HT1080 (cell line): ENCODE measurements around the gene ZPBP2. TPM values are rescaled to one million over a fixed set of nuclear protein-coding genes. Genes with fewer than 3 reads are reported as not detected.
"Not testable (repeated sequence)": the region's sequence is repeated elsewhere in the genome, so short reads cannot be mapped to it uniquely, and the experiment has no call there.

Experiments used
- DNase-seq: peaks from one replicate; pipeline ENCODE4 v3.0.0-alpha.2; 2015; ENCODE audit warnings: low read depth
- total RNA-seq: library from RNA; depleted of rRNA; stranded (reverse); fragments of >200 nt; shearing (Covaris generic); gene quantifications from 2 replicates; pipeline ENCODE4 v1.2.3, GENCODE V29; 2014

The ZPBP2 gene
- total RNA-seq, 1 experiment from 2014 or later, result not detected

DNA sequence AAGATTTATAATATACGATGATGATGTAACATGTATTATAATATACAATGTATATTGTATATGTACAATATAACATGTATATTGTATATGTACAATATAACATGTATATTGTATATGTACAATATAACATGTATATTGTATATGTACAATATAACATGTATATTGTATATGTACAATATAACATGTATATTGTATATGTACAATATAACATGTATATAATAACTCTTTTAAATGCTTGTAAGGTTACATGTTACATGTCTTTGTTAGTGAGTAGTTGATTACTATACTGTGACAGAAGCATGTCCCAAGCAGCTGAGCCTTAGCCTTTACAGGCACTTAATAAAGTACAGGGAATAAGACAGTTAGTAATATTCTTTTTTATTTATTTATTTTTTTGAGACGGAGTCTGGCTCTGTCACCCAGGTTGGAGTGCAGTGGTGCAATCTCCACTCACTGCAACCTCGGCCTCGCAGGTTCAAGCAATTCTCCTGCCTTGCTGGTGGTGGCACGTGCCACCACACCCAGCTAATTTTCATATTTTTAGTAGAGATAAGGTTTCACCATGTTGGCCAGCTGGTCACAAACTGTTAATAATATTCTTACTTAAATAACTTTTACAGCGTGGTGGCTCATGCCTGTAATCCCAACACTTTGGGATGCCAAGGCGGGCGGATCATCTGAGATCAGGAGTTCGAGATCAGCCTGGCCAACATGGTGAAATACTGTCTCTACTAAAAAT lies 11.9 kb upstream of the ZPBP2 start:
- not testable (repeated sequence) for DNase-seq

DNA sequence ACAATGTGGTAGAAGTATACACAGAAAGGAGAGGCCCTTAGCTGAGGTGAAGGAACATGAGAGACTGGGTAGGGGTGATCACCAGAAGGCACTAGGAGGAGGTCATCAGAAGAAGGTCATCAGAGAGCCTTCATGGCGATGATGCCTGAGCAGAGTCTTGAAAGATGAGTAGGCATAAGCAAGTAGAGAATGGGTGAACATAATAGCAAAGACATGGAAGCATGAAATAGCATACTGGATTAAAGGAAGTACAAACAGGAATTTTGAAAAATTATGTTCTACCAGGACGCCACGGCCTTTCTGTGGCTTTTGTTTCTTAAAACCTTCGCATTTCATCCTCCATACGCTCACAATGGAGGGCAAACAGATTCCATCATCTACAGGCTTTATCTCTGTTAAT lies 6.8 kb upstream of the ZPBP2 start:
- DNase-seq, result no peak

GRCh38 chr17:39863244-39863917 lies 4.6 kb upstream of the ZPBP2 start:
- no peak for DNase-seq

DNA sequence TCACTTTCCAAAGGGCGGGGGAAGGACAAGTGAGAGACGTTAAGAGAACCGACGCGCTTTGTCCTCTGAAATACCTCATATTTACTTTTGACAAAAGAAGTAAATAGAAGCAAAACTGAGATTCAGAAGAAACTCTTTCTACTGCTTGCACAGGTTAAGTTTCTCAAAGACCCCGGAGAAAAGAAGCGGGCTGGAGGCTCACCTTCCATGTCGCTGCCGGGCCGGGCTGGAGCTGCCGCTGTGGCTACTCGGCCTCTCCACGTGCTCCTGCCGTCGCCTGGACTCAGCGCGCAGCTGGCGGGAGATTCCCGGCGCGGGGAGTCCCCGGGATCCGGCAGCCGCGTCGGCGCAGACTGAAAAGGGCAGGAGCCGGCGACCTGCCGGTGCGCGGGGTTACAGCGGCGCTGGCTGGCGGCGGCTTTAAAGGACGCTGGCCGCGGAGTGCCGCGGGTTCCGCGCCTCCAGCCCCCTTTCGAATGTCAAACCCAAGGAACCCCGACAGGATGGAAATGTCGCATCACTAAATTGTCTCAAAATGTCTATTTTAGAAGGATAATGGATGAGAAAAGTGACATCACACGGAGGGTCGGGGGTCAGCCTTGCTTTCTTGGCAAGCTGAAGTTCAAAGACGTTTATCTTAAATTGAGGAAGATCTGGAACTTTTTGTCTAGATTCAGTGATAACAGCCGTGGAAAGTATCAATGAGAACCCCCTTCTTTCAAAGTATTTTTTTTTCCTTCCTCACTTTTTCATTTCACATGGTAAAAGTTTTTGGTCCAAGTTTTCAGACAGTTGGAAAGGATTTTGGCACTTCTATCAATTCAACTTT lies 3.9 kb upstream of the ZPBP2 start, which contains the start of gene IKZF3:
TSS of gene IKZF3 (minus strand) at position 395 of the 829 bp plus-strand sequence. CDS start at position 209, 186 bp downstream.
- DNase-seq, result no peak

DNA sequence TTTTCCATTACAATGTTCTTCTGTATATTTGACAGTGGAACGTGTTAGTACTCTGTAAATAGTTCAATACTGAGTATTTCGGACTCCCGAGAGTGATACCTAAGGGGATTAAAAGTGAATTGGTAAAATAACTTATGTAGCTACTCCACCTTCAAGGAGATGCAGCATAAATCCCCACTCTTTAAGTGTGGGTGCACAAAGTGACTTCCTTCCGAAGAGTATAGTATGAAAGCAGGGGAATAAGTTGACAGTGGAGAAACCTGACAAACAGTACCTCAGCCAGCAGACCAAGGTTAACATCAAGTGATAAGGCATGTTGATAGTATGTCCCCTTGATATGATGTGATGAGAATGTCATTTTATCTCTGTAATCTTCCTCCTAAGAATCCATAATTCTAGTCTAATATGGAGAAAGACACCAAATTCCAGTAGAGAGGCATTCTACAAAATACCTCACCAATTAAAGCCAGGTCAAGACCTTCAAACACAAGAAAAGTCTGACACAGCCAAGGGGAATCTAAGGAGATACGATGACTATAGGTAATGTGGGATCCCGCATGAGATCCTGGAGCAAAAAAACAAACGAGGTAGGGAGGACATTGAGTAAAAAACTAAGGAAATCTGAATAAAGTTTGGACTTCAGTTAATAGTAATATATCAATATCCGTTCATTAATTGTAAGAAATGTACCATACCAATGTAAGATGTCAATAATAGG lies 1.8 kb upstream of the ZPBP2 start:
- DNase-seq, result no peak

DNA sequence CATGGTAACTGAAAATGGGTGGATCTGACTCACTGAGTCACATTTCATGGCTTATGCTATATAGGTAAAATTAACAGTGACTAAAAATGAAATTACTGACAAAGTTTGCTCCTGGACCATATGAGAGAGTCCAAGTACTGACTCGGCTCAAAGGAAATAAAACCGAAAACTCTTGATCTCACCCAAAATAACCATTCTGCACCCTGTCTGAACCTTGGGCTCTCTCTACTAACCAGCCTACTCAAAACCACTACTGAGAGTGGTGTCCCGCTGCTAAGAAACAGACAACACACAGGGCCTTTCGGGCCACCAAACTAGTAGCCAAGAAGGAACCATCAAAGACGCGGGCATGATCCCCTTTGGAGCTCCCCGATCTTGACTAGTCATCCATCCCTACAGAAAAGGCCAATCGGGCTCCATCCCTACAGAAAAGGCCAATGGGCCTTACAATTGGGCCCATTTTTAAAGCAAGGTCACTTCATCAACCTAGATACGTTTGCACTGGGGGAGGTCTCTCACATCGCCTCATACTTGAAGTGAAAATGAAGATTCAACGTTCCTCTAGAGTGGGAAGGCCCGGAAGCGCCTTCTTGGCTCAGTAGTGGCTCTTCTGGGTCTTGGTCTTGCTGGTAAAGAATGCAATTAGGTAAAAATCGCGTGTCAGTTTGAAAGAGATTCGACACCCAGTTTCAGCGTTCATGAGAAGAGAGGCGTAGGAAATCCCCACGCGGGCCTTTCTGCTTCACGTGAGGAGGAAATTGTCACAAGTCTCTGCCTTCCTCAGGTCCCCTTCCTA lies 720 bp upstream of the ZPBP2 start:
- DNase-seq, result no peak

- DNase-seq, result no peak
These were observed 546 bp downstream of the ZPBP2 start for GRCh38 chr17:39868554-39868942.

DNA sequence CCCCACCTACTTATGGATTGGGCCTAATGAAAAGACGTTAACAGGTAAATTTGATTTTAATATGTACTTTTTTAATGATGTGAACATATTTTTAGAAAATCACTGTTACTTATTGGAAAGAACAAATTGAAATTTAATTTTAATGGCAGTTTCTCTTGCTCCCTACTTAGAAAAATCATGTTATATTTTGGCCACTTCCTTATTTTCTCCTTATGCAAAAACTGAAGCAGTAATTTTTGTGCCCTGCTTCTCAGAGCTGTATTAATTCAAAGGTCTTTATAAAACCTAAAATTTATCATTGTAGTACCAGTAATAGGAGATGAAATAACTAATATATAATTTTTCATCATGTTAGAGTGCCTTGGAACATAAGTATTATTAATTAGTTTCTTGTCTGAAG lies 2.8 kb downstream of the ZPBP2 start:
- no peak for DNase-seq

DNA sequence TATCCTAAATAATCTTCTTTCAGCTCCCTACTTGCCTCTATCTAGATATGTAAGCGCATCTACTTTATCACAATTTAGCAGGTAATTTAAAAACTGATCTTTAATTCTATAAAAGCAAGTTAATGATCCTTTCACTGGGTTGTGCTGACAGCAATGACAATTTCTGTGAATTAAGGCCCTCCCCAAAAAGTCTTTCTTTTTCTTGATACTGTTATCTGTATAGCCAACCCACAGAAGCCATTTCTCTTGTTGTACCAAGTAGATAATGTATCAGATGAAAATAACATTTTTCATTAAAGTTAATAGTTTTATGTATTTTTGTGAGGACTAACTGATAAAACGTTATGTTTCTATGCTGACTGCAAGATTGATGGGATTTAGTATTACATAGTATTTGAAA lies 3.8 kb downstream of the ZPBP2 start:
- no peak for DNase-seq

DNA sequence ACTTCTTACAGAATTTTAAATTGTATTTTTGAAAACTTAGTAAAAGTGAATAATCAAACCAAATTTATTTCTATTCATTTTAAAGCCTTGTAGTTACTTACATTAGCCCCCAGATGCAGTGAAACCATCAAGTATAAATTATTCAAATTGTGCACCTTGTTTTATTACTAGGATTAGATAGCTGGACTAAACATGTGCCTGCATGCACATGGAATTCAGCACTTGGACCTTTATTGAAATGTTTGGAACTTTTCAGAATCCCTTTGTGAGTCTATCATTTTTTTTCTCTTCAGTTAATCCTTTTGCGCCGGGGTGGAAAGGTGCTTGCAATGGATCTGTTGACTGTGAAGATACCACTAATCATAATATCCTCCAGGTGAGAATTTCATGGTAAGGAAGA lies 4.7 kb downstream of the ZPBP2 start:
- DNase-seq, result no peak

DNA sequence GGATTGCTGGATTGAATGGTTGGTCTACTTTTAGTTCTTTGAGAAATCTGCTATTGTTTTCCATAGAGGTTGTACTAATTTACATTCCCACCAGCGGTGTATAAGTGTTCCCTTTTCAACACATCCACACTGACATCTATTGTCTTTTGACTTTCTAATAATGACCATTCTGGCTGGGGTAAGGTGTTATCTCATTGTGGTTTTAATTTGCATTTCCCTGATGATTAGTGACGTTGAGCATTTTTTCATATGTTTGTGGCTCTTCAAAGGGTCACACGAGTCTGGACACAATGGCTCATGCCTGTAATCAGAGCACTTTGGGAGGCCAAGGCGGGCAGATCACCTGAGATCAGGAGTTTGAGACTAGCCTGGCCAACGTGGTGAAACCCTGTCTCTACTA lies 18.1 kb downstream of the ZPBP2 start:
- DNase-seq, result not testable (repeated sequence)

GRCh38 chr17:39887078-39887477 lies 19.1 kb downstream of the ZPBP2 start:
- no peak for DNase-seq

DNA sequence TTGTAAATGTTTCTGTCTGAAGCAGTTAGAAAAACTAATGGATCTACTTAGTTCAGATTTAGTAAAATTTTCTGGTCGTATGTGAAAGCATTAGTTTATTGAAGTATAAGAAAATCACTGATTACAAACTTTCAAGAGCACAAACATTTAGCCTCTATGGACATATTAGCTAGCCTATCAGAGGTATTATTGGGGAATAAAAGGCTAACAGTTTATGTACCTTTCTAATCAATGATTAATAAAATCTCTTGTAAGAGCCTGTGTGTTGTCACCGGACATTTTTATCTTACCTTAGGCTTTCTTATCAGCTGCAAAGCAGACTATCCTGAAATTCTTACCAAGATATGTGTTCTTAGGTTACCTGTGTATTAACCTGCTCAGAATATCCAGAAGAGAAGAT lies 21.2 kb downstream of the ZPBP2 start:
- no peak for DNase-seq

DNA sequence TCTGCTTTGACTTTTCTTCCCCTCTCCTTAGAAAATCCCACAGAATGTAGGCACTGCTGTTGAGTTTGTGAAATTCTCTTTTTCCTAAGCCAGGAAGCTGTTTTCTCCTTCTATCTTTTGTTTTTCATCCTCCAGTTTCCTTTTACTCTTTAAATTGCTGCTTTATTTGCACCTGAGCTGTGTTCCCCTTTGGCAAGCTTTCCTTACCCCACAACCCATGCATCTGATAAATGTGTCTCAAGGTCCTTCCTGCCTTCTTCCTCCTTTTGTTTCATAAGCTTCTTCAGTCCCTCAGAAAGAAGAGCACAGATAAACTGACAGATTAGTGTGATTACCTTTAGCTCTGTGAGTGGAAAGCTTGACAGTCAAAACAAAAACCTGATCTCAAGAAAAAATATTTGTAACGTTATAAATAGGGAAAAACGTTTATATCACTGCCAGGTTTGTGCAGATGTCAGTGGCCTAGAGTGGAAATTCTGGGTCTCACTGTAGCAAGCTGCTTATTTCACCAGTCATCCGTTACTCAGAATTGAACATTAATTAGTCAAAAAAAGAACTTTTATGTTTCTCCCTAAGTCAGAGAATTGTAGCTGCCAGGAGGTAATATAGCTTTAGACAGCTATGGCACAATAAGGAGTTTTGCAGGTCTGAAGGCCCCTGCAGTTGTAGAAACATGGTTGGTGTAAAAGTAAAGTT lies 26.8 kb downstream of the ZPBP2 start:
- DNase-seq, result no peak

DNA sequence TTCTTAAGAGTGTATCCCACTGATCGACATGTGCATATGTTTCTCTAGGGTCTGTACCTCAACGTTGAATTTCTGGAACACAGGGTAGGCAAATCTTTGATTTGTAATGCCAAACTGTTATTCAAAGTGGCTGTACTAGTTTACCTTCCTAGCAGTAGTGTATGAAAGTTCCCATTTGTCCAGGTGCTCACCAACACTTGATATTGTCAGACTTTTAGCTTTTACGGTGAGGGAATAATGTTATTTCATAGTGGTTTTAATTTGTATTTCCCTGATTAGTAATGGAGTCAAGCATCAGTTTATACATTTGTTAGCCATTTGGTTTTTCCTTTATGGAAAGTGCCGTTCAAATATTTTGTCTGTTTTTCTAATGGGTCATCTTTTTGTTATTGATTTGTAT lies 30.1 kb downstream of the ZPBP2 start:
- DNase-seq, result no peak

- DNase-seq, result no peak
These were observed 31.2 kb downstream of the ZPBP2 start for GRCh38 chr17:39899215-39899614.

DNA sequence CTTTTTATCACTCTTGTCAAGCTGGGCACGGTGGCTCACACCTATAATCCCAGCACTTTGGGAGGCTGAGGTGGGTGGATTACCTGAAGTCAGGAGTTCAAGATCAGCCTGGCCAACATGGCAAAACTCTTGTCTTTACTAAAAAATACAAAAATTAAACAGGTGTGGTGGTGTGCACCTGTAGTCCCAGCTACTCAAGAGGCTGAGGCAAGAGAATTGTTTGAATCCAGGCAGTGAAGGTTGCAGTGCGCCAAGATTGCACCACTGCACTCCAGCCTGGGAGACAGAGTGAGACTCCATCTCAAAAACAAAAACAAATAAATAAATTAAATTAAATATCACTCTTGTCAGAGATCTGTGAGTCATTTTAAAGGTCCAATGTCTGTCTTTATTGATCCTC lies 34.0 kb downstream of the ZPBP2 start:
- not testable (repeated sequence) for DNase-seq

DNA sequence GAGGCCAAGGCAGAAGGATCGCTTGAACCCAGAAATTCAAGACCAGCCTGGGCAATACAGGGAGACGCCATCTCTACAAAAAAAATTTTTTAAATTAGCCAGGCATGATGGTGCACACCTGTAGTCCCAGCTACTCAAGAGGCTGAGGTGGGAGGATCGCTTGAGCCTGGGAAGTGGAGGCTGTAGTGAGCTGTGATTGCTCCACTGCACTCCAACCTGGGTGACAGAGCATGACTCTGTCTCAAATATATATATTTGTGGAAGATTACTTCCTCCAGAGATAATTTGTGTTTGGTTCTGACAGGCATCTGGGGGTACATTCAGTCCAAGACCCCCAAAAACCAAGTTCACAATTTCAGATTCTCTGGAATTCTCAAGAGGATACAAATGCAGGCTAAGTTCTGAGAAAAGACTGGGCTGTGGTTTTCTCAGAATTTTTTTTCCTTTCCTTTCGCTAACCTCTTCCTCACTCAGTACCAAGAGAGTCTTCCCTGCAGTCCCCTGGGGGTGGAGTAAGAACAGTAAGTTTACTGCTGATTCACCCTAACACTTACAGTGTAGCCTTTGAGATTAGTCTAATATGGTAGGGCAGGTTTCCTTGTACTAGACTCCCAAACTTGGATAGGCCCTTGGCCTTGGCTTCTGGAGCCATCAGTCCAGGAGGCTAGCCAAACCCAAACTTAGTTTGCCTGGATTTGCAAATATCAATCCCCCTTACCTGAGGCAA lies 35.3 kb downstream of the ZPBP2 start:
- no peak for DNase-seq

DNA sequence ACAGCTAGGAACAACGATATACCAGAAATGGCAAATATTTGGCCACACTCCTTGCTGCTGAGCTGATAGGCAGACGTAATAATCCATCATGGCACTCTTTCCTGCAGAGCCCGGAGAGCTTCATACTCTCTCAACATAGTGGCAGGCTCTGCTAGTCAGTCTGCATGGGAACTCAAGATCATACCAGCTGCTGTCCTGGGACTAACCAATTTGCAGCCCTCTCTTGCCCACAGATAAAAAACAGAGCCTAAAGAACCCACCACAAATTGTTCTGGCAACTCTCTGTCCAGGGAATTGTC lies 36.9 kb downstream of the ZPBP2 start:
- no peak for DNase-seq
